HL-60 (cell line): ENCODE data around the gene MRPS22.

Experiments
- DNase-seq, 2 experiments: peaks; one replicate each; pipeline ENCODE4 v3.0.0-alpha.2; 2010 to 2020; ENCODE audit warnings: low read depth in 1 of 2, low spot score in 1 of 2
- H3K27ac ChIP-seq: fragments of 250-450 bp; sonication (Bioruptor Pico); replicated peaks from 2 replicates; pipeline ENCODE4 v1.5.1; 2020; ENCODE audit warnings: mild to moderate bottlenecking, moderate library complexity
- H3K27me3 ChIP-seq: fragments of 250-450 bp; sonication (Bioruptor Pico); 2 replicates; pipeline ENCODE4 v1.5.1; 2021; ENCODE audit warnings: mild to moderate bottlenecking, moderate library complexity; ENCODE audit not compliant: insufficient read depth, poor library complexity, severe bottlenecking
- H3K4me3 ChIP-seq: replicated peaks from 2 replicates; pipeline ENCODE4 v1.5.1; 2011; ENCODE audit warnings: mild to moderate bottlenecking, control low read depth, low read length; ENCODE audit not compliant: insufficient read depth
- CTCF ChIP-seq: IDR thresholded peaks from one replicate; pipeline ENCODE4 v1.5.1; 2011; ENCODE audit warnings: low read length, control low read depth, inconsistent platforms; ENCODE audit not compliant: insufficient read depth
- GABPA ChIP-seq: IDR thresholded peaks from 2 replicates; pipeline ENCODE4 v1.6.1; 2012; ENCODE audit warnings: low read depth
- POLR2AphosphoS5 ChIP-seq: IDR thresholded peaks from 2 replicates; pipeline ENCODE4 v1.6.1; 2012; ENCODE audit warnings: low read depth
- REST ChIP-seq: IDR thresholded peaks from 2 replicates; pipeline ENCODE4 v1.6.1; 2012; ENCODE audit warnings: low read depth; ENCODE audit not compliant: insufficient replicate concordance
- SPI1 ChIP-seq: IDR thresholded peaks from 2 replicates; pipeline ENCODE4 v1.6.1; 2012; ENCODE audit warnings: low read depth, mild to moderate bottlenecking, borderline replicate concordance

The MRPS22 gene

GRCh38 chr3:139307601-139308555 is 35.9 kb upstream of the MRPS22 start:
- no peak for TF ChIP-seq CTCF
- no peak for TF ChIP-seq POLR2AphosphoS5
- TF ChIP-seq GABPA, result no peak
- TF ChIP-seq REST, result no peak
- no peak for TF ChIP-seq SPI1
- H3K27me3 ChIP-seq, result no peaks in the 10 kb centered on the region
- H3K4me3 ChIP-seq, result no peak overlapping the region
- H3K27ac ChIP-seq, result no peak overlapping the region
- DNase-seq, result no peak

GRCh38 chr3:139308560-139308959 is 35.3 kb upstream of the MRPS22 start:
- H3K27ac ChIP-seq, result no peak overlapping the region
- no peak for DNase-seq
- no peaks in the 10 kb centered on the region for H3K27me3 ChIP-seq
- H3K4me3 ChIP-seq, result no peak overlapping the region
- no peak for TF ChIP-seq REST
- no peak for TF ChIP-seq POLR2AphosphoS5
- TF ChIP-seq CTCF, result no peak
- TF ChIP-seq GABPA, result no peak
- TF ChIP-seq SPI1, result no peak

- no peak overlapping the region for H3K27ac ChIP-seq
- H3K4me3 ChIP-seq, result no peak overlapping the region
- H3K27me3 ChIP-seq, result no peaks in the 10 kb centered on the region
- DNase-seq, result no peak
- TF ChIP-seq POLR2AphosphoS5, result no peak
- no peak for TF ChIP-seq REST
- TF ChIP-seq CTCF, result no peak
- TF ChIP-seq GABPA, result no peak
- no peak for TF ChIP-seq SPI1
Observed at GRCh38 chr3:139309061-139309591, 34.7 kb upstream of the MRPS22 start.
